T-cell (primary cell): Measurements from ENCODE around the gene SNRPD3. TPM values are rescaled to one million over a fixed set of nuclear protein-coding genes. Genes with fewer than 3 reads are reported as not detected.

Experiments used
- ATAC-seq, 4 experiments: fragments of 200-7000 bp in 3 of 4; fragments of 150-1000 bp in 1 of 4; cut with Tn5 transposase; replicated peaks in 1 of 4; 1 replicate in 3 of 4; 2 replicates in 1 of 4; pipeline ENCODE4 v1.10.0; 2021; ENCODE audit warnings: moderate library complexity in 3 of 4, mild to moderate bottlenecking in 2 of 4, moderate number of reproducible peaks in 1 of 4
- CTCF ChIA-PET, 2 donors: fragments of 300-600 bp; sonication (Branson Sonifier 250); formaldehyde crosslinking; loops; one replicate each; lab custom pipeline; 2022; ENCODE audit warnings: antibody characterized with exemption in 2 of 2; lab: Charles Lee
- POLR2A ChIA-PET, 2 donors: fragments of 300-600 bp; sonication (Branson Sonifier 250); formaldehyde crosslinking; loops; one replicate each; lab custom pipeline; 2022; ENCODE audit warnings: antibody characterized with exemption in 2 of 2; lab: Charles Lee
- DNase-seq, 35 experiments: peaks; one replicate each; pipeline versions ENCODE4 v3.0.0 to v3.0.0-alpha.2; 2013 to 2023
- H3K27ac ChIP-seq: one replicate; pipeline ENCODE4 v1.5.1; 2013; ENCODE audit warnings: low read length
- H3K27me3 ChIP-seq, 2 experiments: replicated peaks in 1 of 2; 1 replicate in 1 of 2; 2 replicates in 1 of 2; pipeline versions ENCODE4 v1.6.1 to v1.7.0; 2013; ENCODE audit warnings: low read length in 1 of 2, mixed read lengths in 1 of 2; ENCODE audit not compliant: control insufficient read depth in 2 of 2, insufficient read depth in 2 of 2; ENCODE audit errors: extremely low read depth in 1 of 2
- H3K36me3 ChIP-seq, 2 donors: 1 replicate in 1 of 2; 2 replicates in 1 of 2; pipeline versions ENCODE4 v1.6.1 to v1.7.0; 2013; ENCODE audit warnings: low read length in 1 of 2; ENCODE audit not compliant: control insufficient read depth in 2 of 2, insufficient read depth in 1 of 2; ENCODE audit errors: extremely low read depth in 1 of 2
- H3K4me1 ChIP-seq, 2 experiments: 1 replicate in 1 of 2; 2 replicates in 1 of 2; pipeline versions ENCODE4 v1.6.1 to v1.7.0; 2013; ENCODE audit warnings: low read length in 2 of 2, mixed read lengths in 1 of 2; ENCODE audit not compliant: insufficient read depth in 2 of 2, control insufficient read depth in 1 of 2; ENCODE audit errors: extremely low read depth in 1 of 2
- H3K4me3 ChIP-seq, 2 donors: 1 replicate in 1 of 2; 2 replicates in 1 of 2; pipeline versions ENCODE4 v1.5.1 to v1.7.0; 2013; ENCODE audit warnings: mild to moderate bottlenecking in 2 of 2, low read length in 1 of 2, moderate library complexity in 1 of 2; ENCODE audit not compliant: control insufficient read depth in 1 of 2; ENCODE audit errors: extremely low read depth in 1 of 2
- H3K9me3 ChIP-seq: 2 replicates; pipeline ENCODE4 v1.7.0; 2013
- H3K27ac Mint-ChIP-seq, 2 donors: one replicate each; pipeline ENCODE4 v1.8.0; 2020 to 2021; ENCODE audit warnings: mild to moderate bottlenecking in 2 of 2, mixed read lengths in 2 of 2
- H3K27me3 Mint-ChIP-seq, 2 donors: one replicate each; pipeline ENCODE4 v1.8.0; 2021 to 2022; ENCODE audit warnings: mixed read lengths in 2 of 2
- H3K36me3 Mint-ChIP-seq: one replicate; pipeline ENCODE4 v1.8.0; 2021; ENCODE audit warnings: mixed read lengths
- H3K4me1 Mint-ChIP-seq, 3 donors: one replicate each; pipeline ENCODE4 v1.8.0; 2020 to 2022; ENCODE audit warnings: mixed read lengths in 3 of 3, mild to moderate bottlenecking in 1 of 3
- H3K4me3 Mint-ChIP-seq, 3 donors: one replicate each; pipeline ENCODE4 v1.8.0; 2020 to 2022; ENCODE audit warnings: mild to moderate bottlenecking in 3 of 3, mixed read lengths in 3 of 3, moderate library complexity in 3 of 3
- H3K9me3 Mint-ChIP-seq, 3 donors: one replicate each; pipeline ENCODE4 v1.8.0; 2020 to 2022; ENCODE audit warnings: mixed read lengths in 3 of 3
- WGBS: methylation state at CpG from one replicate; pipeline ENCODE4 v1.1.5; 2013; ENCODE audit warnings: missing lambda C conversion rate; ENCODE audit not compliant: insufficient coverage; 5-methylcytosine and 5-hydroxymethylcytosine counted together
- total RNA-seq, 35 experiments: library from RNA in 6 of 35; stranded (reverse) in 6 of 35; fragments of 120-200 nt in 1 of 35; gene quantifications; one replicate each; pipeline versions ENCODE4 v1.2.1 to v1.2.4 and lab custom pipeline; 2013 to 2026

SNRPD3 gene
- total RNA-seq, 5 donors from 2014 or later (not counting 1 experiment from before 2014, with no cell fraction given) = 36.5 to 80.2 (median 68.7) TPM

- Mint-ChIP-seq H3K27me3 (peaks cover 0 to 4% of the 10 kb centered on the region in 2 donors), H3K9me3 (no peaks in the 10 kb centered on the region), H3K4me1 (peaks cover 6% of the 10 kb centered on the region in 3 donors), H3K36me3 (peaks cover 3% of the 10 kb centered on the region), H3K27ac (no peak overlapping the region), H3K4me3 (no peak overlapping the region)
- 90% methylated on average over 5 of the region's 8 CpGs for WGBS
- no peak overlapping the region for H3K27ac ChIP-seq
- CTCF ChIA-PET = no interaction called here
- H3K36me3 ChIP-seq = no peaks in the 10 kb centered on the region
- no peak overlapping the region for H3K4me3 ChIP-seq
- DNase-seq (no peak), ATAC-seq (no peak)
- peaks cover 0 to 7% of the 10 kb centered on the region in 2 experiments for H3K4me1 ChIP-seq
- no peaks in the 10 kb centered on the region for H3K9me3 ChIP-seq
- POLR2A ChIA-PET = no interaction called here
- H3K27me3 ChIP-seq = peaks cover 0 to 23% of the 10 kb centered on the region in 2 experiments
These were observed 32.1 kb downstream of the SNRPD3 start for GRCh38 chr22:24587948-24588347.

- Histone ChIP-seq H3K27ac (no peak overlapping the region), H3K4me1 (peaks cover 0 to 11% of the 10 kb centered on the region in 2 experiments), H3K27me3 (peaks cover 0 to 27% of the 10 kb centered on the region in 2 experiments), H3K9me3 (no peaks in the 10 kb centered on the region), H3K36me3 (no peaks in the 10 kb centered on the region), H3K4me3 (no peak overlapping the region)
- Mint-ChIP-seq H3K27me3 (peaks cover 0 to 5% of the 10 kb centered on the region in 2 donors), H3K27ac (no peak overlapping the region), H3K4me3 (no peak overlapping the region), H3K4me1 (peaks cover 6% of the 10 kb centered on the region in 3 donors), H3K9me3 (no peaks in the 10 kb centered on the region), H3K36me3 (peaks cover 3% of the 10 kb centered on the region)
- ATAC-seq (no peak), DNase-seq (no peak)
- POLR2A ChIA-PET = no interaction called here
- CTCF ChIA-PET = no interaction called here
- WGBS = 93% methylated on average over 8 of the region's 13 CpGs
These were observed 32.6 kb downstream of the SNRPD3 start for GRCh38 chr22:24588381-24588756.

GRCh38 chr22:24588757-24589481 is 33.1 kb downstream of the SNRPD3 start:
- ChIA-PET CTCF (no interaction called here), POLR2A (no interaction called here)
- H3K4me1 ChIP-seq = peaks cover 0 to 11% of the 10 kb centered on the region in 2 experiments
- peaks cover 6% of the 10 kb centered on the region in 3 donors for H3K4me1 Mint-ChIP-seq
- H3K4me3 Mint-ChIP-seq = no peak overlapping the region
- peaks cover 3% of the 10 kb centered on the region for H3K36me3 Mint-ChIP-seq
- peaks cover 0 to 7% of the 10 kb centered on the region in 2 donors for H3K27me3 Mint-ChIP-seq
- H3K36me3 ChIP-seq = no peaks in the 10 kb centered on the region
- WGBS = 91% methylated on average over 20 of the region's 21 CpGs
- no peak overlapping the region for H3K4me3 ChIP-seq
- ATAC-seq = no peak
- no peak overlapping the region for H3K27ac ChIP-seq
- H3K27ac Mint-ChIP-seq = no peak overlapping the region
- no peaks in the 10 kb centered on the region for H3K9me3 Mint-ChIP-seq
- no peaks in the 10 kb centered on the region for H3K9me3 ChIP-seq
- peaks cover 0 to 32% of the 10 kb centered on the region in 2 experiments for H3K27me3 ChIP-seq
- DNase-seq = no peak

GRCh38 chr22:24589518-24590030 is 33.8 kb downstream of the SNRPD3 start:
- peaks cover 0 to 7% of the 10 kb centered on the region in 2 donors for H3K27me3 Mint-ChIP-seq
- no peak for DNase-seq
- no peak for ATAC-seq
- Histone ChIP-seq H3K27ac (no peak overlapping the region), H3K9me3 (no peaks in the 10 kb centered on the region), H3K4me3 (no peak overlapping the region), H3K4me1 (peaks cover 0 to 11% of the 10 kb centered on the region in 2 experiments), H3K36me3 (no peaks in the 10 kb centered on the region), H3K27me3 (peaks cover 0 to 37% of the 10 kb centered on the region in 2 experiments)
- no peaks in the 10 kb centered on the region for H3K9me3 Mint-ChIP-seq
- POLR2A ChIA-PET = no interaction called here
- peaks cover 6% of the 10 kb centered on the region in 3 donors for H3K4me1 Mint-ChIP-seq
- H3K4me3 Mint-ChIP-seq = no peak overlapping the region
- 79% methylated on average over 3 of the region's 7 CpGs for WGBS
- CTCF ChIA-PET = no interaction called here
- H3K27ac Mint-ChIP-seq = no peak overlapping the region
- peaks cover 3% of the 10 kb centered on the region for H3K36me3 Mint-ChIP-seq

GRCh38 chr22:24590596-24591173 is 34.9 kb downstream of the SNRPD3 start:
- H3K4me3 Mint-ChIP-seq = no peak overlapping the region
- H3K36me3 ChIP-seq = no peaks in the 10 kb centered on the region
- no peak overlapping the region for H3K27ac Mint-ChIP-seq
- ATAC-seq (no peak), DNase-seq (no peak)
- H3K4me1 ChIP-seq = peaks cover 0 to 11% of the 10 kb centered on the region in 2 experiments
- CTCF ChIA-PET = no interaction called here
- no peaks in the 10 kb centered on the region for H3K9me3 ChIP-seq
- H3K4me3 ChIP-seq = no peak overlapping the region
- POLR2A ChIA-PET = no interaction called here
- 96% methylated on average over 11 of the region's 12 CpGs for WGBS
- peaks cover 3% of the 10 kb centered on the region for H3K36me3 Mint-ChIP-seq
- H3K9me3 Mint-ChIP-seq = no peaks in the 10 kb centered on the region
- peaks cover 6% of the 10 kb centered on the region in 3 donors for H3K4me1 Mint-ChIP-seq
- peaks cover 0 to 7% of the 10 kb centered on the region in 2 donors for H3K27me3 Mint-ChIP-seq
- no peak overlapping the region for H3K27ac ChIP-seq
- peaks cover 0 to 38% of the 10 kb centered on the region in 2 experiments for H3K27me3 ChIP-seq

GRCh38 chr22:24591286-24591830 is 35.6 kb downstream of the SNRPD3 start:
- no peak overlapping the region for H3K27ac Mint-ChIP-seq
- CTCF ChIA-PET = no interaction called here
- peaks cover 3% of the 10 kb centered on the region for H3K36me3 Mint-ChIP-seq
- no peaks in the 10 kb centered on the region for H3K9me3 ChIP-seq
- 87% methylated on average over 6 of the region's 6 CpGs for WGBS
- no peak for ATAC-seq
- H3K9me3 Mint-ChIP-seq = no peaks in the 10 kb centered on the region
- H3K4me1 Mint-ChIP-seq = peaks cover 6% of the 10 kb centered on the region in 3 donors
- POLR2A ChIA-PET = no interaction called here
- H3K4me3 ChIP-seq = no peak overlapping the region
- peaks cover 0 to 38% of the 10 kb centered on the region in 2 experiments for H3K27me3 ChIP-seq
- H3K27me3 Mint-ChIP-seq = peaks cover 0 to 7% of the 10 kb centered on the region in 2 donors
- peaks cover 0 to 11% of the 10 kb centered on the region in 2 experiments for H3K4me1 ChIP-seq
- H3K36me3 ChIP-seq = no peaks in the 10 kb centered on the region
- no peak for DNase-seq
- peak overlapping the region in 1 of 3 donors; percentile 13 for H3K4me3 Mint-ChIP-seq
- H3K27ac ChIP-seq = no peak overlapping the region
